Measurements from ENCODE around the gene HUNK. TPM values are rescaled to one million over a fixed set of nuclear protein-coding genes. Genes with fewer than 3 reads are reported as not detected.

The HUNK gene
- total and polyA plus RNA-seq, 2 experiments from 2014 or later = 1.6 to 5.1 TPM

DNA sequence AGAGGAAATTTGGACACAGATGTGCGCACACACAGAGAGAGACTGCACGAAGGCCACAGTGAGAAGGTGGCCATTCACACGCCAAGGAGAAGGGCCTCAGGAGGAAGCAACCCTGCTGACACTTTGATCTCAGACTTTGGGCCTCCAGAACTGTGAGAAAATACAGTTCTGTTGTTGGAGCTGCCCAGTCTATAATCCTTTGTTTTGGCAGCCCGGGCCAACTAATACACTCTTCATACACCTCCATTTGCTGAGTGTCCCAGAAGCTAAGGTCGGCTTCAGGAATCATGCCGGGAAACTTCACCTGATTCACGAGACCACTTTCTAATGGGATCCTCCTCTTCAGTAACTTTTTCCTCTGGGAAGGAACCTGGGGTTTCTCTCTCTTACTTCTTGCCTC, 23.2 kb downstream of the HUNK start:
- Histone ChIP-seq H3K79me2 (replicated peaks; ENCODE audit: insufficient read depth) (peaks cover 14% of the 10 kb centered on the region; the same call in 1 of the 2 replicates), H3K9me2 (ENCODE audit: insufficient read depth) (peaks cover 4% of the 10 kb centered on the region; the same call in 1 of the 2 replicates), H3K4me3 (no peak overlapping the region), H3K4me2 (no peak overlapping the region), H3F3A (replicated peaks; ENCODE audit: low read depth) (0 out of 2 replicates have a peak, but pooled peaks cover 6% of the 10 kb centered on the region), H4K20me1 (replicated peaks; ENCODE audit: insufficient read depth) (no peaks in the 10 kb centered on the region), H3K36me3 (ENCODE audit: insufficient read depth) (no peaks in the 10 kb centered on the region), H3K27ac (ENCODE audit: low read depth) (no peak overlapping the region), H2AFZ (no peak overlapping the region), H3K27me3 (ENCODE audit: insufficient read depth) (no peaks in the 10 kb centered on the region), H3K4me1 (ENCODE audit: insufficient read depth) (peaks cover 42% of the 10 kb centered on the region)
- no peak for DNase-seq (ENCODE audit: low spot score)
- Mint-ChIP-seq H3K27me3 (ENCODE audit: insufficient read depth, low read depth, poor library complexity) (peaks cover 11% of the 10 kb centered on the region), H3K36me3 (ENCODE audit: low read depth) (no peaks in the 10 kb centered on the region; the same call in 2 of the 3 replicates), H3K27ac (peak overlapping the region; percentile 73; the same call in 1 of the 2 replicates), H3K4me3 (no peak overlapping the region; the same call in 2 of the 3 replicates), H3K9me3 (no peaks in the 10 kb centered on the region), H3K4me1 (peaks cover 38% of the 10 kb centered on the region)
- no peak for TF ChIP-seq NANOG (IDR thresholded peaks at IDR 0.05; ENCODE audit: borderline replicate concordance)
- TF ChIP-seq, protein P1, sequence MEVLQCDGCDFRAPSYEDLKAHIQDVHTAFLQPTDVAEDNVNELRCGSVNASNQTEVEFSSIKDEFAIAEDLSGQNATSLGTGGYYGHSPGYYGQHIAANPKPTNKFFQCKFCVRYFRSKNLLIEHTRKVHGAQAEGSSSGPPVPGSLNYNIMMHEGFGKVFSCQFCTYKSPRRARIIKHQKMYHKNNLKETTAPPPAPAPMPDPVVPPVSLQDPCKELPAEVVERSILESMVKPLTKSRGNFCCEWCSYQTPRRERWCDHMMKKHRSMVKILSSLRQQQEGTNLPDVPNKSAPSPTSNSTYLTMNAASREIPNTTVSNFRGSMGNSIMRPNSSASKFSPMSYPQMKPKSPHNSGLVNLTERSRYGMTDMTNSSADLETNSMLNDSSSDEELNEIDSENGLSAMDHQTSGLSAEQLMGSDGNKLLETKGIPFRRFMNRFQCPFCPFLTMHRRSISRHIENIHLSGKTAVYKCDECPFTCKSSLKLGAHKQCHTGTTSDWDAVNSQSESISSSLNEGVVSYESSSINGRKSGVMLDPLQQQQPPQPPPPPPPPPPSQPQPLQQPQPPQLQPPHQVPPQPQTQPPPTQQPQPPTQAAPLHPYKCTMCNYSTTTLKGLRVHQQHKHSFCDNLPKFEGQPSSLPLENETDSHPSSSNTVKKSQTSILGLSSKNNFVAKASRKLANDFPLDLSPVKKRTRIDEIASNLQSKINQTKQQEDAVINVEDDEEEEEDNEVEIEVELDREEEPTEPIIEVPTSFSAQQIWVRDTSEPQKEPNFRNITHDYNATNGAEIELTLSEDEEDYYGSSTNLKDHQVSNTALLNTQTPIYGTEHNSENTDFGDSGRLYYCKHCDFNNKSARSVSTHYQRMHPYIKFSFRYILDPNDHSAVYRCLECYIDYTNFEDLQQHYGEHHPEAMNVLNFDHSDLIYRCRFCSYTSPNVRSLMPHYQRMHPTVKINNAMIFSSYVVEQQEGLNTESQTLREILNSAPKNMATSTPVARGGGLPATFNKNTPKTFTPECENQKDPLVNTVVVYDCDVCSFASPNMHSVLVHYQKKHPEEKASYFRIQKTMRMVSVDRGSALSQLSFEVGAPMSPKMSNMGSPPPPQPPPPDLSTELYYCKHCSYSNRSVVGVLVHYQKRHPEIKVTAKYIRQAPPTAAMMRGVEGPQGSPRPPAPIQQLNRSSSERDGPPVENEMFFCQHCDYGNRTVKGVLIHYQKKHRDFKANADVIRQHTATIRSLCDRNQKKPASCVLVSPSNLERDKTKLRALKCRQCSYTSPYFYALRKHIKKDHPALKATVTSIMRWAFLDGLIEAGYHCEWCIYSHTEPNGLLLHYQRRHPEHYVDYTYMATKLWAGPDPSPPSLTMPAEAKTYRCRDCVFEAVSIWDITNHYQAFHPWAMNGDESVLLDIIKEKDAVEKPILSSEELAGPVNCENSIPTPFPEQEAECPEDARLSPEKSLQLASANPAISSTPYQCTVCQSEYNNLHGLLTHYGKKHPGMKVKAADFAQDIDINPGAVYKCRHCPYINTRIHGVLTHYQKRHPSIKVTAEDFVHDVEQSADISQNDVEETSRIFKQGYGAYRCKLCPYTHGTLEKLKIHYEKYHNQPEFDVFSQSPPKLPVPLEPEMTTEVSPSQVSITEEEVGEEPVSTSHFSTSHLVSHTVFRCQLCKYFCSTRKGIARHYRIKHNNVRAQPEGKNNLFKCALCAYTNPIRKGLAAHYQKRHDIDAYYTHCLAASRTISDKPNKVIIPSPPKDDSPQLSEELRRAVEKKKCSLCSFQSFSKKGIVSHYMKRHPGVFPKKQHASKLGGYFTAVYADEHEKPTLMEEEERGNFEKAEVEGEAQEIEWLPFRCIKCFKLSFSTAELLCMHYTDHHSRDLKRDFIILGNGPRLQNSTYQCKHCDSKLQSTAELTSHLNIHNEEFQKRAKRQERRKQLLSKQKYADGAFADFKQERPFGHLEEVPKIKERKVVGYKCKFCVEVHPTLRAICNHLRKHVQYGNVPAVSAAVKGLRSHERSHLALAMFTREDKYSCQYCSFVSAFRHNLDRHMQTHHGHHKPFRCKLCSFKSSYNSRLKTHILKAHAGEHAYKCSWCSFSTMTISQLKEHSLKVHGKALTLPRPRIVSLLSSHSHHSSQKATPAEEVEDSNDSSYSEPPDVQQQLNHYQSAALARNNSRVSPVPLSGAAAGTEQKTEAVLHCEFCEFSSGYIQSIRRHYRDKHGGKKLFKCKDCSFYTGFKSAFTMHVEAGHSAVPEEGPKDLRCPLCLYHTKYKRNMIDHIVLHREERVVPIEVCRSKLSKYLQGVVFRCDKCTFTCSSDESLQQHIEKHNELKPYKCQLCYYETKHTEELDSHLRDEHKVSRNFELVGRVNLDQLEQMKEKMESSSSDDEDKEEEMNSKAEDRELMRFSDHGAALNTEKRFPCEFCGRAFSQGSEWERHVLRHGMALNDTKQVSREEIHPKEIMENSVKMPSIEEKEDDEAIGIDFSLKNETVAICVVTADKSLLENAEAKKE (CRISPR knock-in tag; IDR thresholded peaks at IDR 0.05) = no peak
- TF ChIP-seq, protein P2, sequence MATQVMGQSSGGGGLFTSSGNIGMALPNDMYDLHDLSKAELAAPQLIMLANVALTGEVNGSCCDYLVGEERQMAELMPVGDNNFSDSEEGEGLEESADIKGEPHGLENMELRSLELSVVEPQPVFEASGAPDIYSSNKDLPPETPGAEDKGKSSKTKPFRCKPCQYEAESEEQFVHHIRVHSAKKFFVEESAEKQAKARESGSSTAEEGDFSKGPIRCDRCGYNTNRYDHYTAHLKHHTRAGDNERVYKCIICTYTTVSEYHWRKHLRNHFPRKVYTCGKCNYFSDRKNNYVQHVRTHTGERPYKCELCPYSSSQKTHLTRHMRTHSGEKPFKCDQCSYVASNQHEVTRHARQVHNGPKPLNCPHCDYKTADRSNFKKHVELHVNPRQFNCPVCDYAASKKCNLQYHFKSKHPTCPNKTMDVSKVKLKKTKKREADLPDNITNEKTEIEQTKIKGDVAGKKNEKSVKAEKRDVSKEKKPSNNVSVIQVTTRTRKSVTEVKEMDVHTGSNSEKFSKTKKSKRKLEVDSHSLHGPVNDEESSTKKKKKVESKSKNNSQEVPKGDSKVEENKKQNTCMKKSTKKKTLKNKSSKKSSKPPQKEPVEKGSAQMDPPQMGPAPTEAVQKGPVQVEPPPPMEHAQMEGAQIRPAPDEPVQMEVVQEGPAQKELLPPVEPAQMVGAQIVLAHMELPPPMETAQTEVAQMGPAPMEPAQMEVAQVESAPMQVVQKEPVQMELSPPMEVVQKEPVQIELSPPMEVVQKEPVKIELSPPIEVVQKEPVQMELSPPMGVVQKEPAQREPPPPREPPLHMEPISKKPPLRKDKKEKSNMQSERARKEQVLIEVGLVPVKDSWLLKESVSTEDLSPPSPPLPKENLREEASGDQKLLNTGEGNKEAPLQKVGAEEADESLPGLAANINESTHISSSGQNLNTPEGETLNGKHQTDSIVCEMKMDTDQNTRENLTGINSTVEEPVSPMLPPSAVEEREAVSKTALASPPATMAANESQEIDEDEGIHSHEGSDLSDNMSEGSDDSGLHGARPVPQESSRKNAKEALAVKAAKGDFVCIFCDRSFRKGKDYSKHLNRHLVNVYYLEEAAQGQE (IDR thresholded peaks at IDR 0.05; ENCODE audit: unreplicated experiment) = no peak
- TF ChIP-seq POLR2AphosphoS5 (IDR thresholded peaks at IDR 0.05; ENCODE audit: low read depth) = no peak
- ATAC-seq = no peak
